ACHN (cell line): ENCODE measurements around the gene LSS.
A peak's percentile ranks its signal among the peaks of the same experiment; 100 is the strongest.
"Not testable (repeated sequence)": the region's sequence is repeated elsewhere in the genome, so short reads cannot be mapped to it uniquely, and the experiment has no call there.

Experiments
- DNase-seq: peaks from one replicate; pipeline ENCODE4 v3.0.0-alpha.2; 2015
- in situ Hi-C: cut with HindIII; loops from 2 replicates; pipeline ENCODE4 v1.10.0; 2017; ENCODE audit warnings: low sequenced_read_pairs, low pct_ligation_motif_present, low pct_unique_long_range_greater_than_20kb

Gene LSS

DNA sequence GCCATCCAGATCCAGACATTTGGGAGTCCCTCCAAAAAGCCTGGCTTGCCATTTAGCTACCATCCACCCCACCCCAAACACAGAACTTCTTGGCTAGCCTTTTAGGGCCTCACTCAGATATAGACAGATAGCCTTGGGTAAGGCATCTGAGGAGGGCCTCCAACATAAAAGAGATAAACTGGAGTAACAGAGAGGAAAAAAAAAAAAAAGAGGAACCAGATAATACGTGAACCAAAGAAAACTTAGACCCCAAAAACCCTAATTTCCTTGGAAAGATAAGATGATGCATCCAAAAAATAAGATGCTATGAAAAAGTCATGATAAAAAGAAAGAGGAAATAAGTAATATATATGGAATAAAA lies 19.8 kb upstream of the LSS start:
- DNase-seq = no peak
- in situ Hi-C loops = no loop called here

DNA sequence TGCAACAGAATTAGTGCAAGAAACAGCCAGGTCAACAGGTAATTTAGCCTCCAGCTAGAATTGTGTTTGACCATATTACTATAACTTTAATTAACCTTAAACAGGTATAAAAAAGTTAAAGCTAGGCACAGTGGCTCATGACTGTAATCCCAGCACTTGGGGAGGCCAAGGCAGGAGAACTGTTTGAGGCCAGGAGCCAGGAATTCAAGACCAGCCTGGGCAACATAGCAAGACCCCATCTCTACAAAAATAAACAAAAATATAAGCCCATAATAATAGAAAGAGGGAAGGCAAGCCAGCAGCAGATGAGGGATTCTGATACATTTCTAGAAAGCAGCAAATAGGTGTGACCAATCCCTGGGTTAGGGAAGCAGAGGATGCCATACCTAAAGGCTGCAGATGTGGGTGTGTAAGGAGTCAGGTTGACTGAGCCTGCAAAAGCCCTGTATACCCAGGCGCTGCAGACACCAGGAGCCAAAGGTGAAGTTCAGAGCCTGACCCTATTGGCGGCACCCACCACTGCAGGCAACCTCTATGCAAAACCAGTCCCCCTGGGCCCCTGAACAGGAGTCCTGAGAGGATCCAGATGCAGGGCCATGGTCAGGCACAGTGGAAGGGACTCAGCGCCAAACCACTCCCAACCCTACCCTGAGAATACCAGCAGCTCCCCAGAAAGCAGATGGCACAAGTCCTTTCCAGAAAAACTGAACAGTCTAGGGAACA lies 19.3 kb upstream of the LSS start:
- in situ Hi-C loops = no loop called here
- DNase-seq = no peak

- in situ Hi-C loops = no loop called here
- DNase-seq = no peak
Measured at GRCh38 chr21:46246345-46246744, 17.8 kb upstream of the LSS start.

GRCh38 chr21:46245213-46245915 lies 16.8 kb upstream of the LSS start:
- DNase-seq = no peak
- in situ Hi-C loops = no loop called here

GRCh38 chr21:46244602-46245001 lies 16.0 kb upstream of the LSS start:
- in situ Hi-C loops = no loop called here
- no peak for DNase-seq

- DNase-seq = no peak
- in situ Hi-C loops = no loop called here
Measured at GRCh38 chr21:46243960-46244361, 15.4 kb upstream of the LSS start.

DNA sequence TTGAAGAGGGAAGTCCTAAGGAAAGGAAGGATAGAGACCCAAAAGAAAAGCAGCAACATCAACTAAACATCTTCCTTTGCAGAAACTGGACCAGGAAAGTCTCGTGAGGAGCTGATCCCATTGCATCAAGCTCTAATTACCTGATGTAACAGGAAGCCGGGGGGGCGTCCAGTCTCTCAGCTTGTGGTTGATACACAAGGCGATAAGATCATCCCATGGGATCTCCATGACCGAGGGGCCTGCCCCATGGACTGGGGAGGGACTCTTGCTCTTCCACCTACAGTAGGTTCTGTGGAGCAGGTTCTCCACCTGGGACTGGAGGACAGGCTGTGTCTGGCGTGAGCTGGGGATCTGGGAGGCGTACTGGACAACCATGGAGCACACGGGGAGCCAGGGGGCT lies 14.8 kb upstream of the LSS start:
- in situ Hi-C loops = no loop called here
- no peak for DNase-seq

DNA sequence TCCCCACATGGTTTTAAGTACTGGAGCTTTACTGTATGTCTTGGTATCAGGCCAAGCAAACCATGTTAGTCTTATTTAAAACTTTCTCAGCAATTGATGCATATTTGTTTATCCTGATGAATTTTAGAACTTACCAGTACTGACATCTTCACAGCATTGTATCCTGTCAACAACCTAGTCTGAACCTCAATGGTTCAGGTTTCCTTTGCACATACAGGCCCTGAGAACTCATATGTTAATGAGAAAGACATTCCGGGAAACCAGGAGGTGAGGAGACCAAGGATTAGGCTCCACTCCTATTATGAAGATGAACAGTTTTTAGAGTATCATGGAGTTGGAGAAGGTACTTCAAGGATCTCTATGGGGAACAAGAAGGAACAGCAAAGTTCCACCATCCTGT lies 13.0 kb upstream of the LSS start:
- DNase-seq, in situ Hi-C loops: not testable (repeated sequence)

- no peak for DNase-seq
- in situ Hi-C loops = no loop called here
Measured at GRCh38 chr21:46239817-46240325, 11.3 kb upstream of the LSS start.

GRCh38 chr21:46237474-46237873 lies 8.9 kb upstream of the LSS start:
- DNase-seq = no peak

GRCh38 chr21:46234436-46234950 lies 5.9 kb upstream of the LSS start:
- in situ Hi-C loops = no loop called here
- DNase-seq = no peak

More at GRCh38 chr21:46237474-46237873, 8.9 kb upstream of the LSS start:
- in situ Hi-C loops = no loop called here

GRCh38 chr21:46229923-46230260 lies 1.3 kb upstream of the LSS start:
- in situ Hi-C loops = no loop called here
- no peak for DNase-seq

GRCh38 chr21:46229133-46229922 lies 754 bp upstream of the LSS start:
- in situ Hi-C loops = no loop called here
- peak; percentile 18 for DNase-seq

DNA sequence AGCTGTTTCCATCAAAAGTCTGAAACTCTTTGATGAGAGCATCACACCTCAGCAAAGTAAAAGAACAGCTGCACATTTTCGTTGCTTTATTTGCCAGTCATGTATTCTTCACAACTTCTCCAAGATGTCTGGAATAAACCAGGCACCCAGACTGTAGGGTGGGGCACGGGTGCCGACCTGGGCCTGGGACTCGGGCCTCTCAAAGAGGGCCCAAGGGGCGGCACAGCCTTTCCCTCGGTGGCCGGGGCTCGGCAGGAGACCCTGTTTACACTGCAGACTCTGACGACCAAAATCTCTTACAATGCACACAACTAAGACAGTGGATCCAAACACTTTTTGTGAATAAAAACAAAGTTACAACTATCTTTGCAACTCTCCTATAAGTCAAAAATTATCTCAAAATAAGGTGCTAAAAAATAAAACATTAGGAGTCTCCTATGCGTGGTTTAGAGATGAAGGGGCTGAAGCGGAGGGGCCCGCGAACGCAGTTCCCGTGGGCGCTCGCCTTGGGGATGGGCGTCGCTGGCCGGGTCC lies 696 bp downstream of the LSS start:
- in situ Hi-C loops = no loop called here

DNA sequence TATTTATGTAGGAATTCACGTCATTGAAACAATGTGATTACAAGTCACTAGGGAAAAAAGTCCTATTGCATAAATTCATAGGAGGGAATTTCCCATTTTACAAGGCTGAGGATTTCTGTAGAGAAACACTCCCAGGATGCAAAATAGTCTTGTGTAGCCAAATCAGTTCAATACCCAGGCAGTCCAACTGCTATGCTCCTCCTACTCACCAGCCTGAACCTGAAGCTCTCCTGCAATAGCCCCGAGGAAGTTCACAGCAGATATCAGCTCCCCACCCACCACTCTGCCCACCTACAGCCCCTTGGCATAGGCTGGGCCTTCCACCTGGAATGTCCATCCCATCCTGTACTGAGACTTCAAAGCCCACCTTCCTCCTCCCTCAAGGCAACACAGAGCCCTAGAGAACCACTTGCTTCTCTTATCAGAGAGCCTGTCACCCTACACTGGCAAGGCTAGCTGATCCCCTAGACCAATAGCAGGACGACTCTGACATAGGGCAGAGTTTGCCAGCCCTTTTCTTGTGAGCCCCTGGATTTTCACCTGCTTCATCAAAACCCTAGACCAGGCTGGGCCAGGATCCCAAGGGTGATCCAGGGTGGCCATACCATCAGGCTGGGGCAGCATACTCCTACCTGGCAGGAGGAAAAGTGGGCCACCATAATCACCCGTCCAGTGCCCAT lies 1.5 kb downstream of the LSS start:
- DNase-seq = no peak
- in situ Hi-C loops = no loop called here

More for the DNA sequence above, 696 bp downstream of the LSS start:
- peak; percentile 3 for DNase-seq

DNA sequence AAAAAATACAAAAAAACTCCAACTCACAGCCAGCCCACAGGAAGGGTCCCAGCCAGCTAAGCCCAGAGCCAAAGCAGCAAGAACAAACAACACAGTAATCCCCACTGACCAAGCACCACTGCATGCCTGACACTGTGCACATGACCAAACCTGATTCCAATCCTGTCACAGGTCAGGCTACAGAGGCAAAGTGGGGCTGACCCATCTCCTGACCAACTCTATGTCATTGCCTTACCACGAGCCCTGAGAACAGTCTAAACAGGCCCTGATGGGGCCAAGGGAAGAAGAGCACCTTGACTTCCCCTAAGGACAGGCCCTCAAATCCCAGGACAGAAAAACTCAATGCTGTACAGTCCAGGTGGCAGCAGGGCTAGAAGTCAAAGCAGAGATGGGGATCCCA lies 2.4 kb downstream of the LSS start:
- in situ Hi-C loops = no loop called here
- no peak for DNase-seq

- DNase-seq, in situ Hi-C loops: not testable (repeated sequence)
Measured at GRCh38 chr21:46223661-46224060, 4.9 kb downstream of the LSS start.

DNA sequence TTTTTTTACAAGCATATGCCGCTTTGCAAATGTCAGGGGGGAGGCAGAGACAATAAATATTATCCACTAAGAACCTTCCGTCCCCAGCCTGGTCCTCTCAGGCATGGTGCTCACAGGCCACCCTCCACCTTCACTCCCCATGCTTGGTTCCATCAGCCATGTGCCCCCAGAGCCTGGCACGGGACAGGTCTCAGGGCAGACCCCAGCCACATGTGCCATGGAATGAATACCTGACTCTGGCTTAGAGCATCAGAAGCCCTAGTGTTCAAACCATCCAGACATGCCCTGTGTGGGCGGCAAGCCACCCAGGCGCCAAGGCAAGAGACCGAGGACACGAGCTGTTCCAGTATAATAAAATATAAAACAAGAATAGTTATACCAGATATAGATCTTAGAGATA lies 5.4 kb downstream of the LSS start:
- no peak for DNase-seq
- in situ Hi-C loops = no loop called here
